Neural cell (in vitro differentiated cells): ENCODE data around the gene OSBPL9. TPM values are rescaled to one million over a fixed set of nuclear protein-coding genes. Genes with fewer than 3 reads are reported as not detected.
"Not testable (repeated sequence)": the region's sequence is repeated elsewhere in the genome, so short reads cannot be mapped to it uniquely, and the experiment has no call there.

Source experiments
- H2AFZ ChIP-seq: fragments of 200-600, 300-800 bp; sonication (generic), shearing (Covaris generic); 2 replicates; pipeline ENCODE4 v1.6.0; 2014; ENCODE audit warnings: low read depth, mild to moderate bottlenecking, antibody characterized with exemption, low read length, moderate library complexity
- H3F3A ChIP-seq: fragments of 200-600 bp; shearing (Covaris generic); 2 replicates; pipeline ENCODE4 v1.6.1; 2016; ENCODE audit warnings: mild to moderate bottlenecking, moderate library complexity, mixed read lengths, antibody characterized with exemption, low read length; ENCODE audit not compliant: insufficient read depth, poor library complexity, severe bottlenecking
- H3K27ac ChIP-seq: fragments of 200-600, 300-800 bp; sonication (generic), shearing (Covaris generic); 2 replicates; pipeline ENCODE4 v1.5.1; 2014; ENCODE audit warnings: mild to moderate bottlenecking, low read length, moderate library complexity
- H3K27me3 ChIP-seq: fragments of 300-800, 200-600 bp; sonication (generic), shearing (Covaris generic); 2 replicates; pipeline ENCODE4 v1.6.0; 2014; ENCODE audit warnings: mild to moderate bottlenecking, low read depth, low read length, moderate library complexity; ENCODE audit not compliant: insufficient read depth
- H3K36me3 ChIP-seq: fragments of 300-800, 200-600 bp; sonication (generic), shearing (Covaris generic); 2 replicates; pipeline ENCODE4 v1.5.1; 2014; ENCODE audit warnings: mild to moderate bottlenecking, antibody characterized with exemption, low read length, moderate library complexity; ENCODE audit not compliant: insufficient read depth
- H3K4me2 ChIP-seq: fragments of 300-800, 200-600 bp; sonication (generic), shearing (Covaris generic); 2 replicates; pipeline ENCODE4 v1.6.0; 2014; ENCODE audit warnings: mild to moderate bottlenecking, low read length
- H3K4me3 ChIP-seq: fragments of 300-800, 200-600 bp; sonication (generic), shearing (Covaris generic); 2 replicates; pipeline ENCODE4 v1.5.1; 2014; ENCODE audit warnings: mild to moderate bottlenecking, low read length, moderate library complexity
- H3K79me2 ChIP-seq: fragments of 200-600 bp; shearing (Covaris generic); replicated peaks from 2 replicates; pipeline ENCODE4 v1.6.0; 2014; ENCODE audit warnings: mild to moderate bottlenecking, low read length, moderate library complexity; ENCODE audit not compliant: insufficient read depth
- H3K9ac ChIP-seq: fragments of 300-800, 200-600 bp; sonication (generic), shearing (Covaris generic); 2 replicates; pipeline ENCODE4 v1.6.1; 2016; ENCODE audit warnings: mild to moderate bottlenecking, low read length, mixed read lengths
- H3K9me2 ChIP-seq: fragments of 200-600 bp; shearing (Covaris generic); 2 replicates; pipeline ENCODE4 v1.6.1; 2016; ENCODE audit warnings: mild to moderate bottlenecking, low read length, mixed read lengths; ENCODE audit not compliant: insufficient read depth
- H3K9me3 ChIP-seq: fragments of 200-600, 300-800 bp; sonication (generic), shearing (Covaris generic); 2 replicates; pipeline ENCODE4 v1.6.1; 2016; ENCODE audit warnings: mild to moderate bottlenecking, mixed run types, low read length, moderate library complexity, mixed read lengths
- H4K20me1 ChIP-seq: fragments of 200-600 bp; shearing (Covaris generic); 2 replicates; pipeline ENCODE4 v1.6.1; 2016; ENCODE audit warnings: mild to moderate bottlenecking, mixed run types; ENCODE audit not compliant: insufficient read depth
- EP300 ChIP-seq: fragments of 450-650 bp; conservative IDR thresholded peaks from 2 replicates; pipeline ENCODE4 v1.6.1; 2014; ENCODE audit warnings: antibody characterized with exemption, mild to moderate bottlenecking, moderate library complexity; ENCODE audit not compliant: poor library complexity, severe bottlenecking
- EZH2 ChIP-seq: fragments of 200-600, 300-800 bp; shearing (Covaris generic), sonication (generic); IDR thresholded peaks from 2 replicates; pipeline ENCODE4 v1.6.1; 2014; ENCODE audit warnings: antibody characterized with exemption, low read length, borderline replicate concordance, mild to moderate bottlenecking; ENCODE audit not compliant: insufficient read depth, poor library complexity, severe bottlenecking
- MXI1 ChIP-seq: fragments of 450-650 bp; conservative IDR thresholded peaks from 2 replicates; pipeline ENCODE4 v1.6.1; 2014; ENCODE audit warnings: antibody characterized with exemption, mild to moderate bottlenecking; ENCODE audit not compliant: poor library complexity, severe bottlenecking
- POLR2AphosphoS5 ChIP-seq: IDR thresholded peaks from 2 replicates; pipeline ENCODE4 v1.6.1; 2012
- RAD21 ChIP-seq: fragments of 450-650 bp; conservative IDR thresholded peaks from 2 replicates; pipeline ENCODE4 v1.6.1; 2014; ENCODE audit warnings: antibody characterized with exemption, mild to moderate bottlenecking, moderate library complexity
- SMC3 ChIP-seq: fragments of 450-650 bp; conservative IDR thresholded peaks from 2 replicates; pipeline ENCODE4 v1.6.1; 2014; ENCODE audit warnings: antibody characterized with exemption, mild to moderate bottlenecking, moderate library complexity; ENCODE audit not compliant: poor library complexity
- TAF1 ChIP-seq: IDR thresholded peaks from 2 replicates; pipeline ENCODE4 v1.6.1; 2012; ENCODE audit warnings: low read depth
- polyA plus RNA-seq: library from polyadenylated mRNA; depleted of rRNA; stranded (reverse); fragments of >200 nt; gene quantifications from 2 replicates; pipeline ENCODE4 v1.2.3, GENCODE V29; 2014
- TF ChIP-seq, protein P1 (sequence below): IDR thresholded peaks from 2 replicates; pipeline ENCODE4 v1.6.1; 2012; ENCODE audit warnings: borderline replicate concordance
- TF ChIP-seq, protein P2 (sequence below): fragments of 450-650 bp; IDR thresholded peaks from 2 replicates; pipeline ENCODE4 v1.5.1; 2014; ENCODE audit warnings: antibody characterized with exemption, mild to moderate bottlenecking, moderate library complexity; ENCODE audit not compliant: poor library complexity, severe bottlenecking

The OSBPL9 gene
- polyA plus RNA-seq, 1 donor from 2014 or later, result 117 TPM

DNA sequence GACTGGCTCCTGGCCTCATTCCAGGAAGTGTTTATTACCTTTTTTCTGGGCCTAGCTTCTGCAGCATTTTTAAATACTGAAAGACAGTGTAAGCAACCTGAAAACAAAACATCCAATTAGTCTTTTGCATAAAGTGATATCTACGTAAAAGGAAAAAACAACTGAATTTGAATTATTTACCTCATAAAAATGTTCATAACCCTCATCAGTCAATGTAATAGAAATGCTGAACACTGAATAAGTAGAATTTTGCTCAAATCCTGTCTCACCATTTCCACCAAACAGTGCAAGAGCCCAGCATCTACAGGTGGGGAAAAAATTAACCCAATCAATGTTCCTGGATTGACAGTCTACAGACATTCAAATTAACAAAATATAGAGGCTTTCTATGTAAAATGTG lies 197.6 kb downstream of the OSBPL9 start:
- Histone ChIP-seq H3K4me2 (no peak overlapping the region), H3K27ac (no peak overlapping the region), H3K9me2 (no peaks in the 10 kb centered on the region), H3K9ac (no peak overlapping the region), H2AFZ (no peak overlapping the region), H3K4me3 (no peak overlapping the region), H3K79me2 (no peaks in the 10 kb centered on the region), H4K20me1 (no peaks in the 10 kb centered on the region), H3K9me3 (no peaks in the 10 kb centered on the region), H3K27me3 (no peaks in the 10 kb centered on the region), H3F3A (no peaks in the 10 kb centered on the region), H3K36me3 (no peaks in the 10 kb centered on the region)
- TF ChIP-seq MXI1, result no peak
- no peak for TF ChIP-seq RAD21
- TF ChIP-seq, protein P1, sequence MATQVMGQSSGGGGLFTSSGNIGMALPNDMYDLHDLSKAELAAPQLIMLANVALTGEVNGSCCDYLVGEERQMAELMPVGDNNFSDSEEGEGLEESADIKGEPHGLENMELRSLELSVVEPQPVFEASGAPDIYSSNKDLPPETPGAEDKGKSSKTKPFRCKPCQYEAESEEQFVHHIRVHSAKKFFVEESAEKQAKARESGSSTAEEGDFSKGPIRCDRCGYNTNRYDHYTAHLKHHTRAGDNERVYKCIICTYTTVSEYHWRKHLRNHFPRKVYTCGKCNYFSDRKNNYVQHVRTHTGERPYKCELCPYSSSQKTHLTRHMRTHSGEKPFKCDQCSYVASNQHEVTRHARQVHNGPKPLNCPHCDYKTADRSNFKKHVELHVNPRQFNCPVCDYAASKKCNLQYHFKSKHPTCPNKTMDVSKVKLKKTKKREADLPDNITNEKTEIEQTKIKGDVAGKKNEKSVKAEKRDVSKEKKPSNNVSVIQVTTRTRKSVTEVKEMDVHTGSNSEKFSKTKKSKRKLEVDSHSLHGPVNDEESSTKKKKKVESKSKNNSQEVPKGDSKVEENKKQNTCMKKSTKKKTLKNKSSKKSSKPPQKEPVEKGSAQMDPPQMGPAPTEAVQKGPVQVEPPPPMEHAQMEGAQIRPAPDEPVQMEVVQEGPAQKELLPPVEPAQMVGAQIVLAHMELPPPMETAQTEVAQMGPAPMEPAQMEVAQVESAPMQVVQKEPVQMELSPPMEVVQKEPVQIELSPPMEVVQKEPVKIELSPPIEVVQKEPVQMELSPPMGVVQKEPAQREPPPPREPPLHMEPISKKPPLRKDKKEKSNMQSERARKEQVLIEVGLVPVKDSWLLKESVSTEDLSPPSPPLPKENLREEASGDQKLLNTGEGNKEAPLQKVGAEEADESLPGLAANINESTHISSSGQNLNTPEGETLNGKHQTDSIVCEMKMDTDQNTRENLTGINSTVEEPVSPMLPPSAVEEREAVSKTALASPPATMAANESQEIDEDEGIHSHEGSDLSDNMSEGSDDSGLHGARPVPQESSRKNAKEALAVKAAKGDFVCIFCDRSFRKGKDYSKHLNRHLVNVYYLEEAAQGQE, result no peak
- TF ChIP-seq, protein P2, sequence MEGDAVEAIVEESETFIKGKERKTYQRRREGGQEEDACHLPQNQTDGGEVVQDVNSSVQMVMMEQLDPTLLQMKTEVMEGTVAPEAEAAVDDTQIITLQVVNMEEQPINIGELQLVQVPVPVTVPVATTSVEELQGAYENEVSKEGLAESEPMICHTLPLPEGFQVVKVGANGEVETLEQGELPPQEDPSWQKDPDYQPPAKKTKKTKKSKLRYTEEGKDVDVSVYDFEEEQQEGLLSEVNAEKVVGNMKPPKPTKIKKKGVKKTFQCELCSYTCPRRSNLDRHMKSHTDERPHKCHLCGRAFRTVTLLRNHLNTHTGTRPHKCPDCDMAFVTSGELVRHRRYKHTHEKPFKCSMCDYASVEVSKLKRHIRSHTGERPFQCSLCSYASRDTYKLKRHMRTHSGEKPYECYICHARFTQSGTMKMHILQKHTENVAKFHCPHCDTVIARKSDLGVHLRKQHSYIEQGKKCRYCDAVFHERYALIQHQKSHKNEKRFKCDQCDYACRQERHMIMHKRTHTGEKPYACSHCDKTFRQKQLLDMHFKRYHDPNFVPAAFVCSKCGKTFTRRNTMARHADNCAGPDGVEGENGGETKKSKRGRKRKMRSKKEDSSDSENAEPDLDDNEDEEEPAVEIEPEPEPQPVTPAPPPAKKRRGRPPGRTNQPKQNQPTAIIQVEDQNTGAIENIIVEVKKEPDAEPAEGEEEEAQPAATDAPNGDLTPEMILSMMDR, result no peak
- no peak for TF ChIP-seq EZH2
- no peak for TF ChIP-seq SMC3
- no peak for TF ChIP-seq POLR2AphosphoS5
- TF ChIP-seq EP300, result no peak
- no peak for TF ChIP-seq TAF1

DNA sequence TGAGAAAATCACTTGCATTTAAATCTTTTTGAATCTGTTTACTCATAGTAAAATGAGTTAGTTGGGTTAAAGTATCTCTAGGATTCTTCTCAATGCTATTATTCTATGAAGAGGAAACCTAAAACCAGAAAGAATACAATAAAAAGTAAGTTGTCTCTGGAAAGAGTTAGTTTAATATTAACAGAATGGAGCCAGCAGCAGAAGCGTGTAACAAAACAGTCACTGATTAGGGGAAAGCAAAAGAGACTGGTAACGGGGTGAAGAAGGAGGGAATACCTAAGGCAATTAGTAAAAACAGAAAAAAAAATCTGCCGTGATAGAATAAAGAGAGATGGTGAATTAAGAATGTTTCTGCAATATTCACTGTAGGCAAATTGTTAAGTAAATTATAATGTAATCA lies 201.6 kb downstream of the OSBPL9 start:
- Histone ChIP-seq H3K9ac (no peak overlapping the region), H3F3A (no peaks in the 10 kb centered on the region), H3K27me3 (no peaks in the 10 kb centered on the region), H3K9me2 (no peaks in the 10 kb centered on the region), H3K9me3 (no peaks in the 10 kb centered on the region), H4K20me1 (no peaks in the 10 kb centered on the region), H3K36me3 (peaks cover 11% of the 10 kb centered on the region), H3K79me2 (no peaks in the 10 kb centered on the region), H2AFZ (no peak overlapping the region), H3K4me2 (no peak overlapping the region), H3K4me3 (no peak overlapping the region), H3K27ac (no peak overlapping the region)
- TF ChIP-seq RAD21 (no peak), MXI1 (no peak), SMC3 (no peak), POLR2AphosphoS5 (no peak), TAF1 (no peak), EZH2 (no peak), EP300 (no peak)
- TF ChIP-seq, protein P2, result no peak
- TF ChIP-seq, protein P1, result no peak

DNA sequence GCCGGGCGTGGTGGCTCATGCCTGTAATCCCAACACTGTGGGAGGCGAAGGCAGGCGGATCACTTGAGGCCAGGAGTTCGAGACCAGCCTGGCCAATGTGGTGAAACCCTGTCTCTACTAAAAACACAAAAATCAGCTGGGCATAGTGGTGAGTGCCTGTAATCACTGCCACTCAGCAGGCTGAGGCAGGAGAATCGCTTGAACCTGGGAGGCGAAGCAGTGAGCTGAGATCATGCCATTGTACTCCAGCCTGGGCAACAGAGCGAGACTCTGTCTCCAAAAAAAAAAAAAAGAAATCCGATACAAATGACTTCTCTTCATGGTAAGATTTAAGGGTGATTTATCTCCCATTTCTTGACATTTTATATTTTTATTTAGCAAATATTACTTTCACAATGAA lies 202.1 kb downstream of the OSBPL9 start:
- H3K27me3 ChIP-seq, H4K20me1 ChIP-seq, H3K79me2 ChIP-seq, H3K9ac ChIP-seq, H3K4me2 ChIP-seq, H3F3A ChIP-seq, H3K9me2 ChIP-seq, H3K9me3 ChIP-seq, H3K27ac ChIP-seq, H2AFZ ChIP-seq, H3K4me3 ChIP-seq: not testable (repeated sequence)
- peaks cover 11% of the 10 kb centered on the region for H3K36me3 ChIP-seq
